NB4 (cell line): ENCODE results near the gene DNMT1.

ENCODE experiments used
- POLR2A ChIP-seq: IDR thresholded peaks from 2 replicates; pipeline ENCODE4 v1.6.1; 2011; ENCODE audit warnings: mild to moderate bottlenecking; ENCODE audit not compliant: insufficient read length; ENCODE audit errors: extremely low read depth
- TF ChIP-seq, protein P1 (sequence below): IDR thresholded peaks from one replicate; pipeline ENCODE4 v1.5.1; 2012; ENCODE audit warnings: low read depth, low read length
- TF ChIP-seq, protein P2 (sequence below): IDR thresholded peaks from 2 replicates; pipeline ENCODE4 v1.6.1; 2011; ENCODE audit warnings: low read depth, low read length

DNA sequence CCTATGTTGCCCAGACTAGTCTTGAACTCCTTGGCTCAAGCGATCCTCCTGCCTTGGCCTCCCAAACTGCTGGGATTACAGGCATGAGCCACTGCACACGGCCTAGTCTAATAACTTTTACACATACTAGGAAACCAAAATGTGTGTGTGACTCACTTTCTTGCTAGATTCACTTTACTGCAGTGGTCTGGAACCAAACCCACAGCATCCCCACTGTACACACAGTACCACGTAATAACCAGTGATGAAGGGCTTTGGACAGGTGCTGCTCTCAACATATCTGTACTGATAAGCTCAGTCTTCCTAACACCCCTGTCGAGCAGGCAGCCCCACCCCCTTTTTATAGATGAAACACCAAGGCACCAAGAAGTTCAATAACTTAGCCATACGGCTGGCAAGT lies 5.1 kb downstream of the DNMT1 start:
- TF ChIP-seq, protein P1, sequence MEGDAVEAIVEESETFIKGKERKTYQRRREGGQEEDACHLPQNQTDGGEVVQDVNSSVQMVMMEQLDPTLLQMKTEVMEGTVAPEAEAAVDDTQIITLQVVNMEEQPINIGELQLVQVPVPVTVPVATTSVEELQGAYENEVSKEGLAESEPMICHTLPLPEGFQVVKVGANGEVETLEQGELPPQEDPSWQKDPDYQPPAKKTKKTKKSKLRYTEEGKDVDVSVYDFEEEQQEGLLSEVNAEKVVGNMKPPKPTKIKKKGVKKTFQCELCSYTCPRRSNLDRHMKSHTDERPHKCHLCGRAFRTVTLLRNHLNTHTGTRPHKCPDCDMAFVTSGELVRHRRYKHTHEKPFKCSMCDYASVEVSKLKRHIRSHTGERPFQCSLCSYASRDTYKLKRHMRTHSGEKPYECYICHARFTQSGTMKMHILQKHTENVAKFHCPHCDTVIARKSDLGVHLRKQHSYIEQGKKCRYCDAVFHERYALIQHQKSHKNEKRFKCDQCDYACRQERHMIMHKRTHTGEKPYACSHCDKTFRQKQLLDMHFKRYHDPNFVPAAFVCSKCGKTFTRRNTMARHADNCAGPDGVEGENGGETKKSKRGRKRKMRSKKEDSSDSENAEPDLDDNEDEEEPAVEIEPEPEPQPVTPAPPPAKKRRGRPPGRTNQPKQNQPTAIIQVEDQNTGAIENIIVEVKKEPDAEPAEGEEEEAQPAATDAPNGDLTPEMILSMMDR = no peak
- TF ChIP-seq POLR2A = no peak
- TF ChIP-seq, protein P2, sequence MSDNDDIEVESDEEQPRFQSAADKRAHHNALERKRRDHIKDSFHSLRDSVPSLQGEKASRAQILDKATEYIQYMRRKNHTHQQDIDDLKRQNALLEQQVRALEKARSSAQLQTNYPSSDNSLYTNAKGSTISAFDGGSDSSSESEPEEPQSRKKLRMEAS = no peak
